COLO668 (cell line): ENCODE data around the gene MAG.

ENCODE experiments used
- DNase-seq: peaks from one replicate; lab custom pipeline; 2025; ENCODE audit not compliant: unreplicated experiment; lab: John Stamatoyannopoulos, UW

MAG gene

GRCh38 chr19:35314031-35314430 lies 22.1 kb downstream of the MAG start:
- no peak for DNase-seq

- no peak for DNase-seq
Measured at GRCh38 chr19:35314858-35315470, 23.0 kb downstream of the MAG start.

- no peak for DNase-seq
Measured at GRCh38 chr19:35315883-35316282, 23.9 kb downstream of the MAG start.

- DNase-seq: peak; percentile 20
Measured at GRCh38 chr19:35316560-35316959, 24.6 kb downstream of the MAG start.

- DNase-seq: no peak
Measured at GRCh38 chr19:35317464-35318043, 25.6 kb downstream of the MAG start.

GRCh38 chr19:35318679-35319448 lies 26.9 kb downstream of the MAG start:
- DNase-seq: no peak

- no peak for DNase-seq
Measured at GRCh38 chr19:35320065-35320713, 28.2 kb downstream of the MAG start.

GRCh38 chr19:35321291-35321690 lies 29.3 kb downstream of the MAG start:
- DNase-seq: no peak

GRCh38 chr19:35322014-35322413 lies 30.1 kb downstream of the MAG start:
- DNase-seq: no peak

- peak; percentile 9 for DNase-seq
Measured at GRCh38 chr19:35327642-35328041, 35.7 kb downstream of the MAG start.

GRCh38 chr19:35328851-35329285 lies 36.9 kb downstream of the MAG start, which contains the start of gene CD22:
Gene CD22 (plus strand): TSS chr19:35329187. CDS start chr19:35332041, 2,854 bp downstream.
- no peak for DNase-seq

GRCh38 chr19:35329323-35329722 lies 37.4 kb downstream of the MAG start:
- DNase-seq: no peak

- DNase-seq: no peak
Measured at GRCh38 chr19:35330475-35330874, 38.5 kb downstream of the MAG start.

GRCh38 chr19:35331551-35332214 lies 39.7 kb downstream of the MAG start:
- no peak for DNase-seq

GRCh38 chr19:35332817-35333216 lies 40.9 kb downstream of the MAG start:
- no peak for DNase-seq

- no peak for DNase-seq
Measured at GRCh38 chr19:35334144-35334753, 42.3 kb downstream of the MAG start.

GRCh38 chr19:35336166-35336955 lies 44.4 kb downstream of the MAG start:
- DNase-seq: no peak

GRCh38 chr19:35337097-35337983 lies 45.4 kb downstream of the MAG start:
- no peak for DNase-seq

- no peak for DNase-seq
Measured at GRCh38 chr19:35337984-35338296, 46.0 kb downstream of the MAG start.
